ENCODE measurements around the gene ADORA2A. TPM values are rescaled to one million over a fixed set of nuclear protein-coding genes. Genes with fewer than 3 reads are reported as not detected.

Gene ADORA2A
- total and polyA plus RNA-seq, 10 of the 15 experiments (the other 5 are each of a cell fraction or from before 2014, with no cell fraction given), result 0.69 to 31.2 (median 18.3) TPM

DNA sequence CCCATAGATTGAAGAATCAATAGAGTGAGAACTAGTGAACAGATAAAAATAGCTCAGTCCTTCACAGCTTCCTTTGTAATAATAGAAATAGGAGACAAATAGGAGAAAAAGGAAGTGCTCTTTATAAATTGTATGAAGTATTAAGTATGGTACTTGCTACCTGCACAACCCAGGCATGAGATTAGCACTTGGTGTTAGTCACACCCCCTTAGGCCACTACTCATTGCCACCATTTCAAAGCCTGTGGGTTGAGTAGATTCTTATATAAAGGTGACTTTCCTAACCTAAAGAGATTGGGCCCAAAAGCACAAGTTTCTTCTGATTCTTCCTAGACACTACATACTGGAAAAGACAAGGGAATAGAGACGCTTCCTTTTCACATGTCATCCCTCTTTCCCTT, 37.7 kb upstream of the ADORA2A start:
- H3K9ac ChIP-seq (ENCODE audit: control insufficient read depth, insufficient read depth, low read length), result no peak overlapping the region

DNA sequence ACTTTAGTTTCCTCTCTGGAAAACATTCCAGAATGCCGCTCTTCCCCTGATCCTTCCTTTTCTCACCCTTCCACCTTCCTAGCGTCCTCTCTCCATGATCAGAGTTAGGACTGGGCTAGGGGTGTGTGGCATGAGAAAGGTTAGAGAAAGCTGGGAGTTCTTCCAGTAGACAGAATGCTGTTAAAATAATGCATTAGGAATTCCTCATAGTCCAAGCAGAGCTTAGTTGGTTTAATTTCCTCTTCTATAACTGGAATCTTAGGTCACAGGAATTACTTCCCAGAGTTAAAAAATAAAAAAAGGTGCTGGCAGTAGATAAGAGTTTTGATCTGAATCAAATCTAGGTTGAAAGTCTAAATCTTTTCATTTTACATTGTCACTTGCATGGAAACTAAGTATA, 37.2 kb upstream of the ADORA2A start:
- Histone ChIP-seq H2AFZ (ENCODE audit: control insufficient read depth, low read depth, low read length) (no peak overlapping the region), H3K27me3 (replicated peaks in 1 of 2; ENCODE audit: control insufficient read depth in 2 of 2, insufficient read depth in 2 of 2, low read length in 1 of 2) (no peaks in the 10 kb centered on the region), H3K4me2 (ENCODE audit: control insufficient read depth, insufficient read depth) (no peak overlapping the region), H3K36me3 (ENCODE audit: control insufficient read depth in 2 of 2, insufficient read depth in 2 of 2, low read length in 1 of 2) (no peaks in the 10 kb centered on the region; a peak in 1 of 4 replicates), H4K20me1 (ENCODE audit: control insufficient read depth, insufficient read depth) (no peaks in the 10 kb centered on the region), H3K79me2 (ENCODE audit: control insufficient read depth, insufficient read depth, low read length) (no peaks in the 10 kb centered on the region), H3K9ac (ENCODE audit: control insufficient read depth, insufficient read depth, low read length) (no peak overlapping the region), H3K27ac (ENCODE audit: control insufficient read depth, insufficient read depth) (no peak overlapping the region), H3K4me3 (no peak overlapping the region), H3K4me1 (ENCODE audit: control insufficient read depth, insufficient read depth, low read length) (no peaks in the 10 kb centered on the region), H3K9me3 (replicated peaks; ENCODE audit: control insufficient read depth, insufficient read depth, low read length) (no peaks in the 10 kb centered on the region)
- no TSS peak for BruUV-seq (replicated peaks)
- ATAC-seq (no peak), FAIRE-seq (no peak), DNase-seq (ENCODE audit: low read depth, low spot score) (no peak)
- POLR2A ChIA-PET, result interaction anchor here (0.6 kb wide), 3 partner anchors 45 to 136 kb away, joined by 3 to 5 read pairs (median 5); no protein-coding TSS in a partner anchor
- WGBS (ENCODE audit: insufficient coverage, insufficient replicate concordance, low lambda C conversion rate, missing lambda C conversion rate), result 100% methylated on average over 2 of the region's 2 CpGs
- in situ Hi-C loops (cut with MboI), result no loop called here
- CTCF ChIA-PET, result no interaction called here
- SMC1A ChIA-PET (ENCODE audit: uncharacterized antibody, unreplicated experiment), result interaction anchor here (0.7 to 1.4 kb wide), 3 partner anchors 11 to 58 kb away, joined by 3 to 4 read pairs (median 3); no protein-coding TSS in a partner anchor
- RAD21 ChIA-PET (ENCODE audit: unreplicated experiment), result no interaction called here
- intact Hi-C loops (cut with micrococcal nuclease; ENCODE audit: unreplicated experiment), result no loop called here
- TF ChIP-seq RCOR1 (conservative IDR thresholded peaks at IDR 0.05; ENCODE audit: low read depth, low read length) (no peak), CBX3 (IDR thresholded peaks at IDR 0.05; ENCODE audit: borderline replicate concordance, low read depth) (no peak), YBX1 (IDR thresholded peaks at IDR 0.05) (no peak), ZSCAN29 (IDR thresholded peaks at IDR 0.05) (no peak)
- TF ChIP-seq, protein P1, sequence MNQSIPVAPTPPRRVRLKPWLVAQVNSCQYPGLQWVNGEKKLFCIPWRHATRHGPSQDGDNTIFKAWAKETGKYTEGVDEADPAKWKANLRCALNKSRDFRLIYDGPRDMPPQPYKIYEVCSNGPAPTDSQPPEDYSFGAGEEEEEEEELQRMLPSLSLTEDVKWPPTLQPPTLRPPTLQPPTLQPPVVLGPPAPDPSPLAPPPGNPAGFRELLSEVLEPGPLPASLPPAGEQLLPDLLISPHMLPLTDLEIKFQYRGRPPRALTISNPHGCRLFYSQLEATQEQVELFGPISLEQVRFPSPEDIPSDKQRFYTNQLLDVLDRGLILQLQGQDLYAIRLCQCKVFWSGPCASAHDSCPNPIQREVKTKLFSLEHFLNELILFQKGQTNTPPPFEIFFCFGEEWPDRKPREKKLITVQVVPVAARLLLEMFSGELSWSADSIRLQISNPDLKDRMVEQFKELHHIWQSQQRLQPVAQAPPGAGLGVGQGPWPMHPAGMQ (IDR thresholded peaks at IDR 0.05; ENCODE audit: borderline replicate concordance), result no peak
- TF ChIP-seq, protein P2, sequence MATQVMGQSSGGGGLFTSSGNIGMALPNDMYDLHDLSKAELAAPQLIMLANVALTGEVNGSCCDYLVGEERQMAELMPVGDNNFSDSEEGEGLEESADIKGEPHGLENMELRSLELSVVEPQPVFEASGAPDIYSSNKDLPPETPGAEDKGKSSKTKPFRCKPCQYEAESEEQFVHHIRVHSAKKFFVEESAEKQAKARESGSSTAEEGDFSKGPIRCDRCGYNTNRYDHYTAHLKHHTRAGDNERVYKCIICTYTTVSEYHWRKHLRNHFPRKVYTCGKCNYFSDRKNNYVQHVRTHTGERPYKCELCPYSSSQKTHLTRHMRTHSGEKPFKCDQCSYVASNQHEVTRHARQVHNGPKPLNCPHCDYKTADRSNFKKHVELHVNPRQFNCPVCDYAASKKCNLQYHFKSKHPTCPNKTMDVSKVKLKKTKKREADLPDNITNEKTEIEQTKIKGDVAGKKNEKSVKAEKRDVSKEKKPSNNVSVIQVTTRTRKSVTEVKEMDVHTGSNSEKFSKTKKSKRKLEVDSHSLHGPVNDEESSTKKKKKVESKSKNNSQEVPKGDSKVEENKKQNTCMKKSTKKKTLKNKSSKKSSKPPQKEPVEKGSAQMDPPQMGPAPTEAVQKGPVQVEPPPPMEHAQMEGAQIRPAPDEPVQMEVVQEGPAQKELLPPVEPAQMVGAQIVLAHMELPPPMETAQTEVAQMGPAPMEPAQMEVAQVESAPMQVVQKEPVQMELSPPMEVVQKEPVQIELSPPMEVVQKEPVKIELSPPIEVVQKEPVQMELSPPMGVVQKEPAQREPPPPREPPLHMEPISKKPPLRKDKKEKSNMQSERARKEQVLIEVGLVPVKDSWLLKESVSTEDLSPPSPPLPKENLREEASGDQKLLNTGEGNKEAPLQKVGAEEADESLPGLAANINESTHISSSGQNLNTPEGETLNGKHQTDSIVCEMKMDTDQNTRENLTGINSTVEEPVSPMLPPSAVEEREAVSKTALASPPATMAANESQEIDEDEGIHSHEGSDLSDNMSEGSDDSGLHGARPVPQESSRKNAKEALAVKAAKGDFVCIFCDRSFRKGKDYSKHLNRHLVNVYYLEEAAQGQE (IDR thresholded peaks at IDR 0.05; ENCODE audit: low read depth, low read length), result no peak

More for the DNA sequence above, 37.7 kb upstream of the ADORA2A start:
- H3K36me3 ChIP-seq (ENCODE audit: control insufficient read depth in 2 of 2, insufficient read depth in 2 of 2, low read length in 1 of 2), result no peaks in the 10 kb centered on the region; a peak in 1 of 4 replicates
- ChIA-PET CTCF (no interaction called here), SMC1A (ENCODE audit: uncharacterized antibody, unreplicated experiment) (interaction anchor here (0.7 to 1.4 kb wide), 3 partner anchors 12 to 58 kb away, joined by 3 to 4 read pairs (median 3); no protein-coding TSS in a partner anchor), POLR2A (no interaction called here), RAD21 (ENCODE audit: unreplicated experiment) (interaction anchor here (0.7 kb wide), 1 partner anchor 13 kb away, joined by 5 read pairs; no protein-coding TSS in a partner anchor)
- WGBS (ENCODE audit: insufficient coverage, insufficient replicate concordance, low lambda C conversion rate, missing lambda C conversion rate), result 100% methylated on average over 1 of the region's 1 CpG
- H3K4me2 ChIP-seq (ENCODE audit: control insufficient read depth, insufficient read depth), result no peak overlapping the region
- intact Hi-C loops (cut with micrococcal nuclease; ENCODE audit: unreplicated experiment), result no loop called here
- H3K79me2 ChIP-seq (ENCODE audit: control insufficient read depth, insufficient read depth, low read length), result no peaks in the 10 kb centered on the region
- H3K9me3 ChIP-seq (replicated peaks; ENCODE audit: control insufficient read depth, insufficient read depth, low read length), result no peaks in the 10 kb centered on the region
- no peak for DNase-seq (ENCODE audit: low read depth, low spot score)
- no TSS peak for BruUV-seq (replicated peaks)
- H2AFZ ChIP-seq (ENCODE audit: control insufficient read depth, low read depth, low read length), result no peak overlapping the region
- H3K4me3 ChIP-seq, result no peak overlapping the region
- H3K27me3 ChIP-seq (replicated peaks in 1 of 2; ENCODE audit: control insufficient read depth in 2 of 2, insufficient read depth in 2 of 2, low read length in 1 of 2), result no peaks in the 10 kb centered on the region
- H4K20me1 ChIP-seq (ENCODE audit: control insufficient read depth, insufficient read depth), result no peaks in the 10 kb centered on the region
- no peak for ATAC-seq
- no peak overlapping the region for H3K27ac ChIP-seq (ENCODE audit: control insufficient read depth, insufficient read depth)
- no peak for FAIRE-seq
- in situ Hi-C loops (cut with MboI), result loop anchor here (5.0 kb wide), 1 partner anchor 48 kb away; no protein-coding TSS in a partner anchor
- no peaks in the 10 kb centered on the region for H3K4me1 ChIP-seq (ENCODE audit: control insufficient read depth, insufficient read depth, low read length)
- peak; percentile 27; the same call in 1 of the 2 replicates for TF ChIP-seq SPI1 (IDR thresholded peaks at IDR 0.05; ENCODE audit: borderline replicate concordance, insufficient read depth, low read depth, low read length)
- TF ChIP-seq, protein P3, sequence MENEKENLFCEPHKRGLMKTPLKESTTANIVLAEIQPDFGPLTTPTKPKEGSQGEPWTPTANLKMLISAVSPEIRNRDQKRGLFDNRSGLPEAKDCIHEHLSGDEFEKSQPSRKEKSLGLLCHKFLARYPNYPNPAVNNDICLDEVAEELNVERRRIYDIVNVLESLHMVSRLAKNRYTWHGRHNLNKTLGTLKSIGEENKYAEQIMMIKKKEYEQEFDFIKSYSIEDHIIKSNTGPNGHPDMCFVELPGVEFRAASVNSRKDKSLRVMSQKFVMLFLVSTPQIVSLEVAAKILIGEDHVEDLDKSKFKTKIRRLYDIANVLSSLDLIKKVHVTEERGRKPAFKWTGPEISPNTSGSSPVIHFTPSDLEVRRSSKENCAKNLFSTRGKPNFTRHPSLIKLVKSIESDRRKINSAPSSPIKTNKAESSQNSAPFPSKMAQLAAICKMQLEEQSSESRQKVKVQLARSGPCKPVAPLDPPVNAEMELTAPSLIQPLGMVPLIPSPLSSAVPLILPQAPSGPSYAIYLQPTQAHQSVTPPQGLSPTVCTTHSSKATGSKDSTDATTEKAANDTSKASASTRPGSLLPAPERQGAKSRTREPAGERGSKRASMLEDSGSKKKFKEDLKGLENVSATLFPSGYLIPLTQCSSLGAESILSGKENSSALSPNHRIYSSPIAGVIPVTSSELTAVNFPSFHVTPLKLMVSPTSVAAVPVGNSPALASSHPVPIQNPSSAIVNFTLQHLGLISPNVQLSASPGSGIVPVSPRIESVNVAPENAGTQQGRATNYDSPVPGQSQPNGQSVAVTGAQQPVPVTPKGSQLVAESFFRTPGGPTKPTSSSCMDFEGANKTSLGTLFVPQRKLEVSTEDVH (IDR thresholded peaks at IDR 0.05; ENCODE audit: low read depth, partially characterized antibody), result no peak
